ENCODE measurements around the gene LGR6. TPM values are rescaled to one million over a fixed set of nuclear protein-coding genes. Genes with fewer than 3 reads are reported as not detected.

LGR6 gene
- polyA plus RNA-seq, 3 donors = not detected

DNA sequence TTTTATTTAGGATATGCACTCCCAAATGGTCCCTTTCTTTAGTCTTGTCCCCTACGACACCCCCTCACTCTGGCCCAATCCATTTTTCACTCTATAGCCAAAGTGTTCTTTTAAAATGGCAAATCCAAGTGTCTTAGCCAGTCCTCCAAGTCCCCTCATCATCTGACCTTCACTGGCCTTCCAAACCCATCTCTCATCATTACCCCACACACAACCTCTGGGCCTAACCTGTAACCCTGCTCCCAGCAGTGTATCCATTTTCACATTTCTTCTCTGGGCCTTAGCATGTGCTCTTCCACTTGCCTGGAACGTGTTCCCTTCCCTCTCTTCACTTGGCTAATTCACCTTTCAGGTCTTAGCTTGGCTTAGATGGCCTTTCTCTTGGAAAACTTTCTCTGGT, 42.6 kb upstream of the LGR6 start:
- no peaks in the 10 kb centered on the region for H3K9me3 Mint-ChIP-seq
- Histone ChIP-seq H3K4me3 (replicated peaks in 1 of 3; ENCODE audit: low read depth in 2 of 3, low read length in 3 of 3) (no peak overlapping the region), H3K79me2 (ENCODE audit: insufficient read depth, low read length) (peaks cover 16% of the 10 kb centered on the region), H3K9me3 (replicated peaks in 1 of 2; ENCODE audit: control insufficient read depth in 1 of 2, insufficient read depth in 1 of 2, low read length in 2 of 2) (no peaks in the 10 kb centered on the region), H3K36me3 (replicated peaks in 1 of 2; ENCODE audit: control insufficient read depth in 1 of 2, insufficient read depth in 2 of 2, low read length in 2 of 2) (peaks cover 43 to 78% of the 10 kb centered on the region in 2 donors), H3K4me1 (ENCODE audit: control insufficient read depth in 1 of 2, insufficient read depth in 2 of 2, low read length in 2 of 2) (peaks cover 9 to 14% of the 10 kb centered on the region in 2 donors), H4K20me1 (ENCODE audit: insufficient read depth, low read length) (no peaks in the 10 kb centered on the region), H3K9ac (ENCODE audit: insufficient read depth, low read length, poor library complexity, severe bottlenecking) (no peak overlapping the region), H3K27ac (ENCODE audit: low read depth in 1 of 2, low read length in 2 of 2) (no peak overlapping the region), H3K27me3 (ENCODE audit: control insufficient read depth in 2 of 2, insufficient read depth in 2 of 2, low read length in 2 of 2) (no peaks in the 10 kb centered on the region), H2AFZ (ENCODE audit: insufficient read depth, low read depth, low read length, poor library complexity, severe bottlenecking) (no peak overlapping the region), H3K4me2 (replicated peaks; ENCODE audit: extremely low read depth, low read length, poor library complexity, severe bottlenecking) (no peak overlapping the region)
- intact Hi-C loops (cut with micrococcal nuclease) = no loop called here
- 88% methylated on average over 2 of the region's 2 CpGs for WGBS (ENCODE audit: insufficient coverage)
- no peak for TF ChIP-seq CTCF (IDR thresholded peaks at IDR 0.05)
- no peaks in the 10 kb centered on the region for H3K27me3 Mint-ChIP-seq (ENCODE audit: low read depth in 3 of 3)
- H3K4me1 Mint-ChIP-seq = peaks cover 15% of the 10 kb centered on the region
- DNase-seq = no peak
- H3K27ac Mint-ChIP-seq = no peak overlapping the region
- no peak overlapping the region for H3K4me3 Mint-ChIP-seq
- peaks cover 46 to 81% of the 10 kb centered on the region in 2 donors for H3K36me3 Mint-ChIP-seq

DNA sequence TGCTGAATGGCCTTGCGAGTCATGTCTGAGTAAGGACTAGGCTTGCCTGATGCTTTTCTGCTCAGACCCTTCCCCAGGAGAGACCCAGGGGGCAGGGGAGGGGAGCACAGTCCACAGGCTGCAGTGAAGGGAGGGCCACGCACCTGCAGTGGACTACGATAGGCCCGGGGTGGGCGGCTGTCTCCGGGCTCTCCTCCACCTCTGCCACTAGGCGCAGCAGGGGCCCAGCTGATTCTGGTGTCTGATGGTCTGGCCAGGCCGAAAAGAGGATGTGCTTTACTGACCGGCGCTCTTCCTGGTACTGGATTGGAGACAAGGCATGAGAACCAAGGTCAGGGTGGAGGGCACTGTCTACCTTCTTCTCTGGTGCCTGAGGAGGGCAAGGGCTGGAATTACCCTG, 41.2 kb upstream of the LGR6 start:
- no peak overlapping the region for H3K27ac ChIP-seq (ENCODE audit: low read depth in 1 of 2, low read length in 2 of 2)
- Mint-ChIP-seq H3K36me3 (peaks cover 44 to 86% of the 10 kb centered on the region in 2 donors), H3K27me3 (ENCODE audit: low read depth in 3 of 3) (no peaks in the 10 kb centered on the region)

More for the DNA sequence above, 41.2 kb upstream of the LGR6 start:
- H3K79me2 ChIP-seq (ENCODE audit: insufficient read depth, low read length) = peaks cover 28% of the 10 kb centered on the region
- no peaks in the 10 kb centered on the region for H3K9me3 ChIP-seq (replicated peaks in 1 of 2; ENCODE audit: control insufficient read depth in 1 of 2, insufficient read depth in 1 of 2, low read length in 2 of 2)
- H3K9ac ChIP-seq (ENCODE audit: insufficient read depth, low read length, poor library complexity, severe bottlenecking) = no peak overlapping the region
- Mint-ChIP-seq H3K9me3 (no peaks in the 10 kb centered on the region), H3K27ac (peak overlapping the region in 3 of 7 donors; percentile 11 to 58 (median 54)), H3K4me3 (no peak overlapping the region), H3K4me1 (peaks cover 20% of the 10 kb centered on the region)
- 89% methylated on average over 8 of the region's 10 CpGs for WGBS (ENCODE audit: insufficient coverage)
- peaks cover 9 to 14% of the 10 kb centered on the region in 2 donors for H3K4me1 ChIP-seq (ENCODE audit: control insufficient read depth in 1 of 2, insufficient read depth in 2 of 2, low read length in 2 of 2)
- intact Hi-C loops (cut with micrococcal nuclease) = no loop called here
- no peak overlapping the region for H3K4me2 ChIP-seq (replicated peaks; ENCODE audit: extremely low read depth, low read length, poor library complexity, severe bottlenecking)
- H2AFZ ChIP-seq (ENCODE audit: insufficient read depth, low read depth, low read length, poor library complexity, severe bottlenecking) = no peak overlapping the region
- H3K27me3 ChIP-seq (ENCODE audit: control insufficient read depth in 2 of 2, insufficient read depth in 2 of 2, low read length in 2 of 2) = no peaks in the 10 kb centered on the region
- H3K4me3 ChIP-seq (replicated peaks in 1 of 3; ENCODE audit: low read depth in 2 of 3, low read length in 3 of 3) = no peak overlapping the region
- H3K36me3 ChIP-seq (replicated peaks in 1 of 2; ENCODE audit: control insufficient read depth in 1 of 2, insufficient read depth in 2 of 2, low read length in 2 of 2) = peaks cover 42 to 80% of the 10 kb centered on the region in 2 donors
- no peaks in the 10 kb centered on the region for H4K20me1 ChIP-seq (ENCODE audit: insufficient read depth, low read length)
- DNase-seq = no peak
- no peak for TF ChIP-seq CTCF (IDR thresholded peaks at IDR 0.05)
